ENCODE data around the gene CRKL.

Gene CRKL

GRCh38 chr22:20999350-21000206 lies 82.4 kb downstream of the CRKL start:
- no peak for DNase-seq

GRCh38 chr22:21000207-21000986 lies 83.2 kb downstream of the CRKL start:
- peak; percentile 27 for DNase-seq

DNA sequence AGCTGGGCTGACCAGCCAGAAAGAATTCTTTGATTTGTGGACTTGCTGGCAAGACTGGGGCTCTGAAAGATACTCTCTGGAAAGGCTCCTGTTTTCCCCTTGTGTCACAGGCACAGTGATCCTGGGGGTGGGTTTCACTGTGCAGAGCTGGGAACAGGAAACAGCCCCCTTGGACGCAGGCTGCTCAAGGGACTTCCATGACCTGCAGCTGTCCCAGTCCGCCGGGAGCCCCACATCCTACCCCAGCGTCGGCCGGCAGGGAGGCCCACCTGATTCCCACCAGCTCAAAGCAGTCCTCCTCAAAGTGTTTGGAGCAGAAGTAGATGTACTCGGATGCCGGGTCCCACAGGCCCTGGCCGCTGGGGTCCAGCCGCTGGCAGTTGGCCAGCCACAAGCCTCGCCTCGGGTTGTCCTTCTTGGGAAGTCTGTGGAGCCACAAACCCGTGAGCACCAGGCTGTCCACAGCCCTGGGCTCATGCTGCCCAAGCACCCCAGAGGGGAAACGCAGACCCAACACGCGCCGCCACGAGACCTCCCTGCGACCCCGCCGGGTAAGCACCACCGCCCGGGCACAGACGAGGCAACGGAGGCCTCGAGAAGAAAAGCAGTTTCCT lies 83.9 kb downstream of the CRKL start:
- peak; percentile 24 for DNase-seq

DNA sequence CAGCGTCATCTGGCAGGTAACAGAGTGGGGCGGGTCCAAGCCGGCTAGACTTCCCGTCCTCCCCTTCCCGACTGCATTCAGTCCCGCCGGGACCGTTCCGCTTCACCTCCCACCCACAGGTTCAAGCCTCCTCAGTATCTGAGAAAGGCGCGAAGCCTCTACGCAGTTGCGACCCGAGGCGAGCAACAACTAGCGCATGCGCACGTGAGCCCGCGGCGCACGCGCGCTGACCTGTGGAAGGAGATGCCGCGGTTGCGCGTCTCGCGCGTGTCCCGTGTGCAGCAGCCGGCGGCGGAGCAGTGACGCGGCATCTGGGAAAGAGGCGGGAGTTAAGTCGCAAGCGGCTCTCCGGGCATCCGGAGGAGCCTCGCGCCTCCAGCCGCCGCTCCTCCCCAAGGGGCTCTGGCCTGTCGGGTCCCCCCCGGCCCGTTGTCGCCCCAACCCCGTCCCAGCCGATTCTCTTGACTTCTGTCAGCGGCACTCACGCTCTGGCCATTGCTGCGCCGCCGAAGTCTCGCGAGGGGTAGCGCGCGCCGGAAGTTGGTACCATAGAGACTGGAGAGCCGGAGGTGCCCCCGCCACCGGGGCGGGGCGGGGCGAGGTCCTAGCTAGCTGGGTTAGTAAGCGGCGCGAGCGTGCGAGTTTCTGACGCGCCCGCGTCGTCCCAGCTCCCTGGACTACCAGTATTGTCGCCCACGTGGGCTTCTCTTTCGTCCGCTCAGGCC lies 84.6 kb downstream of the CRKL start, which contains the start of gene THAP7:
TSS of gene THAP7 (minus strand) at position 518 of the 725 bp plus-strand sequence. CDS start at position 311, 207 bp downstream.
- peak; percentile 98 for DNase-seq
